ENCODE results near the gene LILRA1. TPM values are rescaled to one million over a fixed set of nuclear protein-coding genes. Genes with fewer than 3 reads are reported as not detected.
"Not testable (repeated sequence)": the region's sequence is repeated elsewhere in the genome, so short reads cannot be mapped to it uniquely, and the experiment has no call there.

LILRA1 gene
- total RNA-seq, 1 donor from 2014 or later, result not detected

- Mint-ChIP-seq H3K36me3 (ENCODE audit: insufficient read depth) (no peaks in the 10 kb centered on the region), H3K4me1 (ENCODE audit: low read depth) (no peaks in the 10 kb centered on the region), H3K27ac (no peak overlapping the region), H3K9me3 (ENCODE audit: low read depth) (peaks cover 39% of the 10 kb centered on the region), H3K27me3 (no peaks in the 10 kb centered on the region), H3K4me3 (ENCODE audit: low read depth) (no peak overlapping the region)
- TF ChIP-seq CTCF (IDR thresholded peaks at IDR 0.05; ENCODE audit: unreplicated experiment), result no peak
- DNase-seq (ENCODE audit: low spot score, unreplicated experiment), result no peak
Observed at GRCh38 chr19:54561840-54562239, 31.6 kb upstream of the LILRA1 start.

- H3K27me3 Mint-ChIP-seq; DNase-seq (ENCODE audit: low spot score, unreplicated experiment); H3K27ac Mint-ChIP-seq; H3K4me1 Mint-ChIP-seq (ENCODE audit: low read depth); H3K4me3 Mint-ChIP-seq (ENCODE audit: low read depth); H3K36me3 Mint-ChIP-seq (ENCODE audit: insufficient read depth): not testable (repeated sequence)
- peaks cover 42% of the 10 kb centered on the region for H3K9me3 Mint-ChIP-seq (ENCODE audit: low read depth)
Observed at GRCh38 chr19:54563206-54563605, 30.2 kb upstream of the LILRA1 start.

- Mint-ChIP-seq H3K27me3 (no peaks in the 10 kb centered on the region), H3K27ac (no peak overlapping the region), H3K4me1 (ENCODE audit: low read depth) (no peaks in the 10 kb centered on the region), H3K9me3 (ENCODE audit: low read depth) (peaks cover 48% of the 10 kb centered on the region), H3K36me3 (ENCODE audit: insufficient read depth) (no peaks in the 10 kb centered on the region), H3K4me3 (ENCODE audit: low read depth) (no peak overlapping the region)
- no peak for DNase-seq (ENCODE audit: low spot score, unreplicated experiment)
- TF ChIP-seq CTCF (IDR thresholded peaks at IDR 0.05; ENCODE audit: unreplicated experiment), result no peak
Observed at GRCh38 chr19:54570316-54570715, 23.1 kb upstream of the LILRA1 start.

- not testable (repeated sequence) for DNase-seq (ENCODE audit: low spot score, unreplicated experiment); H3K27me3 Mint-ChIP-seq; H3K27ac Mint-ChIP-seq; H3K36me3 Mint-ChIP-seq (ENCODE audit: insufficient read depth); H3K4me1 Mint-ChIP-seq (ENCODE audit: low read depth); H3K4me3 Mint-ChIP-seq (ENCODE audit: low read depth)
- peaks cover 39% of the 10 kb centered on the region for H3K9me3 Mint-ChIP-seq (ENCODE audit: low read depth)
Observed at GRCh38 chr19:54571715-54572615, 21.5 kb upstream of the LILRA1 start.

- no peak overlapping the region for H3K27ac Mint-ChIP-seq
- no peak for DNase-seq (ENCODE audit: low spot score, unreplicated experiment)
- H3K9me3 Mint-ChIP-seq (ENCODE audit: low read depth), result peaks cover 37% of the 10 kb centered on the region
- no peak overlapping the region for H3K4me3 Mint-ChIP-seq (ENCODE audit: low read depth)
- H3K4me1 Mint-ChIP-seq (ENCODE audit: low read depth), result no peaks in the 10 kb centered on the region
- H3K27me3 Mint-ChIP-seq, result no peaks in the 10 kb centered on the region
- no peaks in the 10 kb centered on the region for H3K36me3 Mint-ChIP-seq (ENCODE audit: insufficient read depth)
- no peak for TF ChIP-seq CTCF (IDR thresholded peaks at IDR 0.05; ENCODE audit: unreplicated experiment)
Observed at GRCh38 chr19:54572696-54573311, 20.6 kb upstream of the LILRA1 start.

GRCh38 chr19:54573330-54573872 is 20.0 kb upstream of the LILRA1 start, which contains the start of gene LILRA2:
Gene LILRA2 (plus strand): TSS chr19:54573790. CDS start chr19:54573879, 89 bp downstream.
- no peaks in the 10 kb centered on the region for H3K27me3 Mint-ChIP-seq
- no peak for TF ChIP-seq CTCF (IDR thresholded peaks at IDR 0.05; ENCODE audit: unreplicated experiment)
- no peak within 1 kb of the TSS for H3K27ac Mint-ChIP-seq
- H3K4me3 Mint-ChIP-seq (ENCODE audit: low read depth), result no peak within 1 kb of the TSS
- H3K4me1 Mint-ChIP-seq (ENCODE audit: low read depth), result no peaks in the 10 kb centered on the region
- DNase-seq (ENCODE audit: low spot score, unreplicated experiment), result no peak
- no peaks in the 10 kb centered on the region for H3K36me3 Mint-ChIP-seq (ENCODE audit: insufficient read depth)
- H3K9me3 Mint-ChIP-seq (ENCODE audit: low read depth), result peaks cover 35% of the 10 kb centered on the region

Data from progenitor cell of endocrine pancreas (in vitro differentiated cells).